ENCODE data around the gene LITAFD.

The LITAFD gene

GRCh38 chr16:8920645-8921346 lies 38.6 kb downstream of the LITAFD start:
- no peak for DNase-seq

GRCh38 chr16:8921347-8921984 lies 39.3 kb downstream of the LITAFD start:
- no peak for DNase-seq

- DNase-seq, result no peak
Observed at GRCh38 chr16:8923199-8923598, 41.0 kb downstream of the LITAFD start.

- DNase-seq, result no peak
Observed at GRCh38 chr16:8924214-8924613, 42.1 kb downstream of the LITAFD start.

GRCh38 chr16:8925455-8925854 lies 43.3 kb downstream of the LITAFD start:
- DNase-seq, result no peak

GRCh38 chr16:8926827-8927226 lies 44.7 kb downstream of the LITAFD start:
- no peak for DNase-seq

- no peak for DNase-seq
Observed at GRCh38 chr16:8928467-8928957, 46.4 kb downstream of the LITAFD start.

- no peak for DNase-seq
Observed at GRCh38 chr16:8929086-8929748, 47.1 kb downstream of the LITAFD start.

GRCh38 chr16:8931859-8932258 lies 49.7 kb downstream of the LITAFD start:
- DNase-seq, result no peak

GRCh38 chr16:8934601-8935000 lies 52.5 kb downstream of the LITAFD start:
- no peak for DNase-seq
